ENCODE data around the gene SMIM38. TPM values are rescaled to one million over a fixed set of nuclear protein-coding genes. Genes with fewer than 3 reads are reported as not detected.
A peak's percentile ranks its signal among the peaks of the same experiment; 100 is the strongest.

Gene SMIM38
- total RNA-seq, 1 experiment from 2014 or later: 0.09 TPM

DNA sequence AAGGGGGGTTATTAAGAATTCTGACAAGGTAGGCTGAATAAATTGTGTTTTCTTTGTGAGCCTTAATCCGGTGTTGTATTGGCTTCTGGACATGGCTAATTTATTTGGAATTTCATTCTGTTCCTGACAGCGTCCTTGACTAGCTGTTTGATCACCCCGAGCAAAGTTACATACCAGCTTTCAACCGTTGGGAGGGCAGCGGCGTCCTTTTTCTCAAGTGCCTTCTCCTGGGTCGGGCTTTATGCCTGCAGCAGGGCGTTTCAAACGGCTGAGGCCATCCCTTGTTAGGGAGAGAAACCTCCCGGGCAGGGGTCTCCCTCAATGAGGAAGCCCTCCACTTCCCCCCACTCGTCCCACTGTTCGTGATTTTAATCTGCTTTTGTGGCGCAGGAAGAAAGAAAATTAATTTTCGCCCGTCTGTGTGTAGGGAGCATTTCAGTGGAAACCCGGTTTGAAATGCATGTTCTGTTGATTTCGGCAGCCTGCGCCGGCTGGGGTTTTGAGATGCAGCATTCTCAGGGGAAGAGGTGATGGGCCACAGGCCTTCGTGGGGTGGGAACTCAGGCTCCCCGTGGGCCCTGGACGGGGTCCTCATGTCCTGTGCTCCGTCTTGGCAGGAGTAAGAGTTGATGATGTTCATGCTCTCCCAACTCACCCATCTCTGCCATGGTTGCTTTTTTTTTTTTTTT is 2.9 kb upstream of the SMIM38 start:
- Mint-ChIP-seq H3K27ac (peak overlapping the region in 1 of 3 experiments; percentile 91; a peak in 1 of 7 replicates), H3K4me3 (no peak overlapping the region; a peak in 1 of 5 replicates)
- no peak for DNase-seq

More for the DNA sequence above, 2.9 kb upstream of the SMIM38 start:
- Histone ChIP-seq H2BK12ac (ENCODE audit: insufficient read length, low read depth, low read length) (no peak overlapping the region), H3K9me3 (ENCODE audit: control insufficient read depth, low read depth, low read length) (no peaks in the 10 kb centered on the region), H3K4me1 (ENCODE audit: insufficient read depth, low read length) (no peaks in the 10 kb centered on the region; the same call in 1 of the 2 replicates), H3K4me2 (ENCODE audit: insufficient read depth, insufficient read length, low read length) (no peak overlapping the region), H3K4ac (ENCODE audit: low read depth, low read length) (no peak overlapping the region), H2AK5ac (ENCODE audit: insufficient read length, low read length) (no peak overlapping the region), H2BK120ac (ENCODE audit: low read depth, low read length, poor library complexity, severe bottlenecking) (no peak overlapping the region), H4K8ac (replicated peaks; ENCODE audit: insufficient read length, low read depth, low read length) (no peak overlapping the region), H2BK5ac (ENCODE audit: insufficient read length, low read length) (no peak overlapping the region), H3K18ac (ENCODE audit: insufficient read length, low read depth, low read length) (no peak overlapping the region), H3K14ac (ENCODE audit: insufficient read depth, low read length) (no peak overlapping the region), H3K9ac (ENCODE audit: extremely low read depth, insufficient read length, low read length) (no peak overlapping the region), H3T11ph (ENCODE audit: low read length) (no peak overlapping the region), H3K23ac (ENCODE audit: insufficient read length, low read depth, low read length) (no peak overlapping the region), H2AFZ (ENCODE audit: low read length) (no peak overlapping the region), H3K79me1 (ENCODE audit: insufficient read depth, low read depth, low read length, poor library complexity, severe bottlenecking) (no peaks in the 10 kb centered on the region), H3K27ac (ENCODE audit: insufficient read length, low read depth, low read length) (no peak overlapping the region), H3K27me3 (ENCODE audit: insufficient read depth, low read length) (no peaks in the 10 kb centered on the region), H2BK20ac (ENCODE audit: low read depth, low read length, poor library complexity, severe bottlenecking) (no peak overlapping the region), H4K5ac (ENCODE audit: insufficient read length, low read depth, low read length) (no peak overlapping the region), H3K56ac (ENCODE audit: insufficient read length, low read depth, low read length) (no peak overlapping the region), H4K20me1 (ENCODE audit: control insufficient read depth, insufficient read depth, insufficient read length) (no peaks in the 10 kb centered on the region), H4K91ac (ENCODE audit: insufficient read length, low read depth, low read length) (no peak overlapping the region), H3K79me2 (ENCODE audit: insufficient read depth, low read length) (no peaks in the 10 kb centered on the region), H3K23me2 (ENCODE audit: insufficient read length, low read depth, low read length, poor library complexity, severe bottlenecking) (no peaks in the 10 kb centered on the region), H2BK15ac (ENCODE audit: low read depth, low read length) (no peak overlapping the region)
- peaks cover 11% of the 10 kb centered on the region for H3K27me3 Mint-ChIP-seq (ENCODE audit: low read depth)
- no CpG with 5 or more reads among the region's 23 CpGs for WGBS (ENCODE audit: extremely low coverage, insufficient read length, low lambda C conversion rate)
- peaks cover 26 to 33% of the 10 kb centered on the region in 2 experiments for H3K4me1 Mint-ChIP-seq
- TF ChIP-seq, protein P1, sequence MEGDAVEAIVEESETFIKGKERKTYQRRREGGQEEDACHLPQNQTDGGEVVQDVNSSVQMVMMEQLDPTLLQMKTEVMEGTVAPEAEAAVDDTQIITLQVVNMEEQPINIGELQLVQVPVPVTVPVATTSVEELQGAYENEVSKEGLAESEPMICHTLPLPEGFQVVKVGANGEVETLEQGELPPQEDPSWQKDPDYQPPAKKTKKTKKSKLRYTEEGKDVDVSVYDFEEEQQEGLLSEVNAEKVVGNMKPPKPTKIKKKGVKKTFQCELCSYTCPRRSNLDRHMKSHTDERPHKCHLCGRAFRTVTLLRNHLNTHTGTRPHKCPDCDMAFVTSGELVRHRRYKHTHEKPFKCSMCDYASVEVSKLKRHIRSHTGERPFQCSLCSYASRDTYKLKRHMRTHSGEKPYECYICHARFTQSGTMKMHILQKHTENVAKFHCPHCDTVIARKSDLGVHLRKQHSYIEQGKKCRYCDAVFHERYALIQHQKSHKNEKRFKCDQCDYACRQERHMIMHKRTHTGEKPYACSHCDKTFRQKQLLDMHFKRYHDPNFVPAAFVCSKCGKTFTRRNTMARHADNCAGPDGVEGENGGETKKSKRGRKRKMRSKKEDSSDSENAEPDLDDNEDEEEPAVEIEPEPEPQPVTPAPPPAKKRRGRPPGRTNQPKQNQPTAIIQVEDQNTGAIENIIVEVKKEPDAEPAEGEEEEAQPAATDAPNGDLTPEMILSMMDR (conservative IDR thresholded peaks at IDR 0.05): no peak
- peaks cover 3 to 19% (median 9%) of the 10 kb centered on the region in 3 experiments; a peak in 6 of 7 replicates for H3K36me3 Mint-ChIP-seq (ENCODE audit: insufficient read depth in 1 of 3, low read depth in 3 of 3)
- peaks cover 14% of the 10 kb centered on the region in 2 experiments for H3K9me3 Mint-ChIP-seq

Data from H9 (cell line).